ENCODE measurements around the gene ATP10A. TPM values are rescaled to one million over a fixed set of nuclear protein-coding genes. Genes with fewer than 3 reads are reported as not detected.
A peak's percentile ranks its signal among the peaks of the same experiment; 100 is the strongest.

ATP10A gene
- total RNA-seq, 1 experiment from 2014 or later: 3.9 TPM

- Histone ChIP-seq H4K8ac (replicated peaks; ENCODE audit: insufficient read length, low read depth, low read length) (no peak overlapping the region), H3K18ac (ENCODE audit: insufficient read length, low read depth, low read length) (no peak overlapping the region), H2BK12ac (ENCODE audit: insufficient read length, low read depth, low read length) (no peak overlapping the region), H4K91ac (ENCODE audit: insufficient read length, low read depth, low read length) (no peak overlapping the region), H3K9me3 (ENCODE audit: control insufficient read depth, low read depth, low read length) (no peaks in the 10 kb centered on the region), H3K9ac (ENCODE audit: extremely low read depth, insufficient read length, low read length) (no peak overlapping the region), H3K14ac (ENCODE audit: insufficient read depth, low read length) (no peak overlapping the region), H2BK5ac (ENCODE audit: insufficient read length, low read length) (no peak overlapping the region), H3K56ac (ENCODE audit: insufficient read length, low read depth, low read length) (no peak overlapping the region), H3K4me2 (ENCODE audit: insufficient read depth, insufficient read length, low read length) (no peak overlapping the region), H3K23ac (ENCODE audit: insufficient read length, low read depth, low read length) (no peak overlapping the region), H3K27me3 (ENCODE audit: insufficient read depth, low read length) (peaks cover 15% of the 10 kb centered on the region; the same call in 1 of the 2 replicates), H3K23me2 (ENCODE audit: insufficient read length, low read depth, low read length, poor library complexity, severe bottlenecking) (peaks cover 12% of the 10 kb centered on the region), H4K20me1 (ENCODE audit: control insufficient read depth, insufficient read depth, insufficient read length) (peaks cover 4% of the 10 kb centered on the region), H3K4me1 (ENCODE audit: insufficient read depth, low read length) (peaks cover 2% of the 10 kb centered on the region; the same call in 1 of the 2 replicates), H2AFZ (ENCODE audit: low read length) (no peak overlapping the region), H3T11ph (ENCODE audit: low read length) (no peak overlapping the region), H3K79me1 (ENCODE audit: insufficient read depth, low read depth, low read length, poor library complexity, severe bottlenecking) (no peaks in the 10 kb centered on the region), H3K4ac (ENCODE audit: low read depth, low read length) (no peak overlapping the region), H3K27ac (ENCODE audit: insufficient read length, low read depth, low read length) (no peak overlapping the region), H2AK5ac (ENCODE audit: insufficient read length, low read length) (no peak overlapping the region), H2BK120ac (ENCODE audit: low read depth, low read length, poor library complexity, severe bottlenecking) (no peak overlapping the region), H3K79me2 (ENCODE audit: insufficient read depth, low read length) (no peaks in the 10 kb centered on the region), H2BK15ac (ENCODE audit: low read depth, low read length) (no peak overlapping the region), H4K5ac (ENCODE audit: insufficient read length, low read depth, low read length) (no peak overlapping the region), H2BK20ac (ENCODE audit: low read depth, low read length, poor library complexity, severe bottlenecking) (no peak overlapping the region)
- Mint-ChIP-seq H3K9me3 (peaks cover 0 to 4% of the 10 kb centered on the region in 2 experiments; a peak in 2 of 5 replicates), H3K27ac (no peak overlapping the region), H3K4me1 (peaks cover 14 to 15% of the 10 kb centered on the region in 2 experiments), H3K27me3 (ENCODE audit: low read depth) (peaks cover 66% of the 10 kb centered on the region), H3K36me3 (ENCODE audit: insufficient read depth in 1 of 3, low read depth in 3 of 3) (peaks cover 0 to 8% (median 0%) of the 10 kb centered on the region in 3 experiments; a peak in 2 of 7 replicates), H3K4me3 (peak overlapping the region in 1 of 2 experiments; percentile 51; a peak in 1 of 5 replicates)
- WGBS (ENCODE audit: extremely low coverage, insufficient read length, low lambda C conversion rate): no CpG with 5 or more reads among the region's 3 CpGs
- no peak for TF ChIP-seq CTCF (conservative IDR thresholded peaks at IDR 0.05)
- DNase-seq: no peak
Observed at GRCh38 chr15:25864966-25865365, 1.8 kb upstream of the ATP10A start.
